SH-SY5Y (cell line): Measurements from ENCODE around the gene GLMN.

ENCODE experiments used
- GATA2 ChIP-seq: IDR thresholded peaks from 2 replicates; pipeline ENCODE4 v1.6.1; 2011; ENCODE audit warnings: mild to moderate bottlenecking, low read depth, low read length
- GATA3 ChIP-seq: IDR thresholded peaks from 2 replicates; pipeline ENCODE4 v1.6.1; 2011; ENCODE audit warnings: low read depth, mild to moderate bottlenecking, low read length, moderate library complexity

- TF ChIP-seq GATA2 (no peak), GATA3 (no peak)
Observed at GRCh38 chr1:92259350-92259749, 39.4 kb downstream of the GLMN start.
